Measurements from ENCODE around the gene KDM8. TPM values are rescaled to one million over a fixed set of nuclear protein-coding genes. Genes with fewer than 3 reads are reported as not detected.

Gene KDM8
- total and polyA plus RNA-seq, 2 donors (not counting 1 experiment from before 2014, with no cell fraction given): 7.5 to 37.4 TPM

DNA sequence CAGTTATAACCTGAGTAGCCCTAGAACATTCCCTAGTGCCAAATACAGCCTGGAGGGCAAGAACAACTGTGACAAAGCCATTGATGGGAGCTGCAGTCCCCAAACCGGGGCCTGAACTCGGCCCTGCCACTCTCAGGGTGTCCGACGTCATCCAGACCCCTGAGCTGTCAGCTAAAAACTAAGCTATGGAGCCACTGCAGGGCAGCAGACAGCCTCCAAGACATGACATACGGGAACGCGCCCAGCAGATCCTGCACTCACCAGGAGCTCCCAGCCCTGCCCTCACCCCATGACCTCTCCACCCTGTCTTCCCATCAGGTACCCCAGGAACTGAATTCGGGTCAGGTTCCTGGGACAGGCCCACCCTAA is 28.4 kb downstream of the KDM8 start:
- ChIA-PET POLR2A (interaction anchor here (0.6 to 2.4 kb wide), 12 partner anchors 10 to 318 kb away, joined by 3 to 24 read pairs (median 4); partner anchors contain the start of genes GTF3C1, KATNIP and KDM8), CTCF (interaction anchor here (0.6 to 10.0 kb wide), 22 partner anchors 9 to 169 kb away, joined by 3 to 172 read pairs (median 4); partner anchors contain the start of gene KDM8)
- Histone ChIP-seq H3K4me3 (ENCODE audit: control extremely low read depth in 1 of 5, extremely low read depth in 1 of 5, insufficient read depth in 1 of 5, low read depth in 2 of 5, low read length in 4 of 5) (peak overlapping the region in 1 of 5 experiments; percentile 28), H3K36me3 (replicated peaks in 1 of 2; ENCODE audit: control extremely low read depth in 1 of 2, control insufficient read depth in 1 of 2, extremely low read depth in 1 of 2, insufficient read depth in 2 of 2, low read length in 1 of 2) (peaks cover 0 to 10% of the 10 kb centered on the region in 2 experiments), H3K79me2 (ENCODE audit: control insufficient read depth, insufficient read depth, low read length) (peaks cover 28% of the 10 kb centered on the region), H3K4me1 (ENCODE audit: control insufficient read depth in 2 of 2, insufficient read depth in 2 of 2, low read length in 2 of 2) (peaks cover 88 to 93% of the 10 kb centered on the region in 2 donors), H3K27ac (ENCODE audit: low read length in 2 of 2) (peak overlapping the region; percentile 77 to 80), H4K20me1 (ENCODE audit: control insufficient read depth, insufficient read depth, low read length, poor library complexity, severe bottlenecking) (no peaks in the 10 kb centered on the region), H3K4me2 (replicated peaks; ENCODE audit: low read depth, low read length, poor library complexity, severe bottlenecking) (peak overlapping the region; percentile 75), H3K9ac (ENCODE audit: low read length) (no peak overlapping the region), H3K27me3 (replicated peaks in 1 of 4; ENCODE audit: control extremely low read depth in 1 of 4, control insufficient read depth in 3 of 4, insufficient read depth in 4 of 4, low read length in 3 of 4) (no peaks in the 10 kb centered on the region), H2AFZ (ENCODE audit: insufficient read depth, low read depth, low read length, poor library complexity, severe bottlenecking) (no peak overlapping the region), H3K9me3 (ENCODE audit: control extremely low read depth in 1 of 3, control insufficient read depth in 2 of 3, insufficient read depth in 1 of 3, low read length in 2 of 3) (no peaks in the 10 kb centered on the region)
- Mint-ChIP-seq H3K27me3 (no peaks in the 10 kb centered on the region), H3K4me3 (peak overlapping the region; percentile 78), H3K9me3 (ENCODE audit: insufficient read depth) (no peaks in the 10 kb centered on the region), H3K4me1 (peaks cover 82% of the 10 kb centered on the region), H3K27ac (peak overlapping the region; percentile 96)
- DNase-seq: no peak
- intact Hi-C loops (cut with micrococcal nuclease): loop anchor here (1.0 to 5.0 kb wide), 3 partner anchors 28 to 49 kb away; partner anchors contain the start of gene KDM8
- TF ChIP-seq EZH2 (IDR thresholded peaks at IDR 0.05; ENCODE audit: borderline replicate concordance, insufficient read depth, low read depth, low read length, poor library complexity, severe bottlenecking) (no peak), CTCF (IDR thresholded peaks at IDR 0.05) (no peak)
- peak; percentile 1 for ATAC-seq (ENCODE audit: low read depth)
- 46% methylated on average over 8 of the region's 8 CpGs for WGBS (ENCODE audit: insufficient coverage)
